Skeletal muscle tissue (tissue), 4 donors: ENCODE results near the gene RTKN2. TPM values are rescaled to one million over a fixed set of nuclear protein-coding genes. Genes with fewer than 3 reads are reported as not detected.

ENCODE experiments used
- H3K27ac ChIP-seq: one replicate; pipeline ENCODE4 v1.7.0; 2013; ENCODE audit warnings: mild to moderate bottlenecking, low read depth, low read length, inconsistent platforms
- H3K27me3 ChIP-seq, 3 donors: one replicate each; pipeline ENCODE4 v1.7.0; 2013; ENCODE audit warnings: low read length in 3 of 3; ENCODE audit not compliant: control insufficient read depth in 3 of 3, insufficient read depth in 3 of 3
- H3K36me3 ChIP-seq, 3 donors: one replicate each; pipeline ENCODE4 v1.7.0; 2013; ENCODE audit warnings: low read length in 3 of 3; ENCODE audit not compliant: control insufficient read depth in 3 of 3, insufficient read depth in 3 of 3
- H3K4me1 ChIP-seq, 3 donors: one replicate each; pipeline ENCODE4 v1.7.0; 2013; ENCODE audit warnings: low read length in 3 of 3, mild to moderate bottlenecking in 3 of 3; ENCODE audit not compliant: control insufficient read depth in 3 of 3, insufficient read depth in 3 of 3
- H3K4me3 ChIP-seq, 3 donors: one replicate each; pipeline ENCODE4 v1.7.0; 2013; ENCODE audit warnings: low read length in 3 of 3
- H3K9ac ChIP-seq, 3 donors: one replicate each; pipeline ENCODE4 v1.7.0; 2013; ENCODE audit warnings: low read length in 3 of 3, mild to moderate bottlenecking in 3 of 3, moderate library complexity in 2 of 3, low read depth in 1 of 3
- H3K9me3 ChIP-seq, 3 donors: one replicate each; pipeline ENCODE4 v1.7.0; 2013; ENCODE audit warnings: low read length in 3 of 3; ENCODE audit not compliant: control insufficient read depth in 3 of 3
- total RNA-seq: library from RNA; depleted of rRNA; stranded (reverse); fragments of >200 nt; gene quantifications from one replicate; pipeline ENCODE4 v1.2.3, GENCODE V29; 2014
- donor health status: Osteomylitis.

Gene RTKN2
- total RNA-seq, 1 donor from 2014 or later, result 2.1 TPM

GRCh38 chr10:62233356-62234076 lies 35.1 kb downstream of the RTKN2 start:
- H3K4me3 ChIP-seq, result no peak overlapping the region
- H3K9me3 ChIP-seq, result no peaks in the 10 kb centered on the region
- H3K27ac ChIP-seq, result no peak overlapping the region
- no peaks in the 10 kb centered on the region for H3K27me3 ChIP-seq
- no peaks in the 10 kb centered on the region for H3K4me1 ChIP-seq
- H3K9ac ChIP-seq, result no peak overlapping the region
- no peaks in the 10 kb centered on the region for H3K36me3 ChIP-seq

DNA sequence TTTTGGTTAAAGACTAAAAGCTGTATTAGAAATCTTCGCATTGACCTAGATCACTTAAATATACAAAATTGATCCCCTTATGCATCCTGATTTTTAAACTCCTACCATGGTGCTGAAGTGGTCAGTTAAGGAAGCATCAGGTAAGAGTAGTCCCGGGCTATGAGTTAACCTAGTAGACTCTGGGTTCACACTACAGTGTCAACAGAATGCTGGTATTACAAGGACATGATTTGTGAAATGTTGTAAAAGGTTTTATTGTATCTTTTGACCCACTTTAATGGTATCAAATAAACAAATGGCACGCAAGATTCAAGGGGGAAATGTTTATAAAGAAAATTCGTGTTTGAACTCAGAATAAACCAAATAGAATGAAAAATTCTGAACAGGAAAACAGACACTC lies 36.8 kb downstream of the RTKN2 start:
- H3K27ac ChIP-seq, result no peak overlapping the region
- no peaks in the 10 kb centered on the region for H3K4me1 ChIP-seq
- no peak overlapping the region for H3K9ac ChIP-seq

GRCh38 chr10:62231371-62231770 lies 37.3 kb downstream of the RTKN2 start:
- H3K27me3 ChIP-seq, result no peaks in the 10 kb centered on the region
- no peaks in the 10 kb centered on the region for H3K36me3 ChIP-seq
- no peaks in the 10 kb centered on the region for H3K9me3 ChIP-seq
- H3K9ac ChIP-seq, result no peak overlapping the region
- H3K27ac ChIP-seq, result no peak overlapping the region
- H3K4me1 ChIP-seq, result no peaks in the 10 kb centered on the region
- H3K4me3 ChIP-seq, result no peak overlapping the region

More for the DNA sequence above, 36.8 kb downstream of the RTKN2 start:
- Histone ChIP-seq H3K9me3 (no peaks in the 10 kb centered on the region), H3K36me3 (no peaks in the 10 kb centered on the region), H3K4me3 (no peak overlapping the region), H3K27me3 (no peaks in the 10 kb centered on the region)

DNA sequence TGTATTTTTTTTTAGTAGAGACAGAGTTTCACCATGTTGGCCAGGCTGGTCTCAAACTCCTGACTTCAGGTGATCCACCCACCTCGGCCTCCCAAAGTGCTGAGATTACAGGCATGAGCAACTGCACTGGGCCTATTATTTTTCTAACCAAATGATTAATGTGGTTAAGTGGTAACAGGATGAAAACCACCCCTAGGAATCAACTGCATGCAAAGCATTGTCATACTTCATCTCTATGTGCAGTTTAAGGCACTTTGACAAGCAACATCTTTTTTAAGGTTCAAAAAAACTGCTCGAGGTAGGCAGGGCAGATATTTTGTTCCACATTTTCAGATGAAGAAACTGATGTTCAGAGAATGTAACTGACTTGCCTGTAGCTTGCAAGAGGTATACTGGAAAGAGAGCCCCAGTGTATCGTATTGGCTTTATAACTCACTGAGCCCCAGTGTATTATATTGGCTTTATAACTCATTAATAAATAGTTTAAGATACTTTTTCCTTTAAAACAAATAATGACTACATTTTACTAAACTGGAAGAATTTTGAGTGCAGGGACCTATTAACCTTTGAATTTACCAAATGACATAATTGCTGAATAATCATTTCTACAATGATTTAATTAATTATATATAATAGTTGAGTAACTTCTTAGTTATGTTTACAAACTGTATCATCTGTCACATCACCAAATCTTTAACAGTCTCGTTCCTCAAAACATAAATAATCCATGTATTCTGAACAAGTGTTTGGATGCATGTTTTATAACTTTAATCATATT lies 38.1 kb downstream of the RTKN2 start:
- Histone ChIP-seq H3K36me3 (no peaks in the 10 kb centered on the region), H3K4me3 (no peak overlapping the region), H3K4me1 (no peaks in the 10 kb centered on the region), H3K27me3 (no peaks in the 10 kb centered on the region), H3K9me3 (no peaks in the 10 kb centered on the region), H3K27ac (no peak overlapping the region), H3K9ac (no peak overlapping the region)

DNA sequence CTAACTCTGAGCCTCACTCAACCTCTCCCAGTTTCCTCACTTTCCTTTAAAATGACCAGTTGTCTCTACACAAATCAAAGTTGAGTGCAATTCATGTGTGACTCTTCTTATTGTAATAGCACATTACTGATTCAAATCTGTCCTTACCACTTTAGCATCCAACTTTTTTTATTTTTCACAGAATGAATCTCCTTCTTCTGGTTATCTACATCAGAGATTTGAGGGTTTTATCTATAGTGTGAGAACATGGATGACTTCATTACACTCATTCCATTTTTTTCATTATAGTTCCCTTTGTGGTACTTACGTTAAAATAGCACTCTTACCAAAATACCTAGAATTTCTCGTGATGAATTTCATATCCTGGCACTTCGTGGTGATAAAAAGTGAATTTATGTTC lies 43.3 kb downstream of the RTKN2 start:
- Histone ChIP-seq H3K4me3 (no peak overlapping the region), H3K4me1 (no peaks in the 10 kb centered on the region), H3K27ac (no peak overlapping the region)

GRCh38 chr10:62224606-62225005 lies 44.0 kb downstream of the RTKN2 start:
- Histone ChIP-seq H3K36me3 (no peaks in the 10 kb centered on the region), H3K9ac (no peak overlapping the region), H3K27me3 (no peaks in the 10 kb centered on the region), H3K4me1 (no peaks in the 10 kb centered on the region), H3K27ac (no peak overlapping the region), H3K9me3 (no peaks in the 10 kb centered on the region), H3K4me3 (no peak overlapping the region)

More for the DNA sequence above, 43.3 kb downstream of the RTKN2 start:
- H3K9ac ChIP-seq, result no peak overlapping the region
- no peaks in the 10 kb centered on the region for H3K27me3 ChIP-seq
- H3K36me3 ChIP-seq, result no peaks in the 10 kb centered on the region
- H3K9me3 ChIP-seq, result no peaks in the 10 kb centered on the region

DNA sequence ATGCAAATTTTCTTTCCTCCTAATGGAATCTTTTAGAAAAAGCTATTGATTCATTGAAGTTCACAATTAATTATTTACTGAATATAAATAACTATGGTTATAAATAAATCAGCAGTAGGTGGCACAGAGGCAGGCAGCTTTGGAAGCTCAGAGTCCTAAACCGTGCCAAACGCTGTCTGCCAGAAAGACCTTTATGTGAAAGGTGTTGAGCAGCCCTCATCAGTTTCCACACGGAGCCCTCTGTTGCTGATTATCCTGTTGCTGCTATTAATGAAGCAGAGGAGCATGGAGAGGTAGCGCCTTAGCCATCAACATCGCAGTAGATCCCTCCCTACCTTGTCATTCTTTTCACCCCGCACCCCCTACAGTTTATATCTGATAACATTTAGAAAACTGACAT lies 51.0 kb downstream of the RTKN2 start:
- Histone ChIP-seq H3K27me3 (no peaks in the 10 kb centered on the region), H3K9me3 (no peaks in the 10 kb centered on the region), H3K4me1 (no peaks in the 10 kb centered on the region), H3K9ac (no peak overlapping the region), H3K27ac (no peak overlapping the region), H3K4me3 (no peak overlapping the region), H3K36me3 (no peaks in the 10 kb centered on the region)

- no peak overlapping the region for H3K27ac ChIP-seq
- H3K9me3 ChIP-seq, result no peaks in the 10 kb centered on the region
- no peaks in the 10 kb centered on the region for H3K36me3 ChIP-seq
- no peaks in the 10 kb centered on the region for H3K4me1 ChIP-seq
- no peaks in the 10 kb centered on the region for H3K27me3 ChIP-seq
- no peak overlapping the region for H3K4me3 ChIP-seq
- no peak overlapping the region for H3K9ac ChIP-seq
These were observed 54.2 kb downstream of the RTKN2 start for GRCh38 chr10:62214364-62214874.

DNA sequence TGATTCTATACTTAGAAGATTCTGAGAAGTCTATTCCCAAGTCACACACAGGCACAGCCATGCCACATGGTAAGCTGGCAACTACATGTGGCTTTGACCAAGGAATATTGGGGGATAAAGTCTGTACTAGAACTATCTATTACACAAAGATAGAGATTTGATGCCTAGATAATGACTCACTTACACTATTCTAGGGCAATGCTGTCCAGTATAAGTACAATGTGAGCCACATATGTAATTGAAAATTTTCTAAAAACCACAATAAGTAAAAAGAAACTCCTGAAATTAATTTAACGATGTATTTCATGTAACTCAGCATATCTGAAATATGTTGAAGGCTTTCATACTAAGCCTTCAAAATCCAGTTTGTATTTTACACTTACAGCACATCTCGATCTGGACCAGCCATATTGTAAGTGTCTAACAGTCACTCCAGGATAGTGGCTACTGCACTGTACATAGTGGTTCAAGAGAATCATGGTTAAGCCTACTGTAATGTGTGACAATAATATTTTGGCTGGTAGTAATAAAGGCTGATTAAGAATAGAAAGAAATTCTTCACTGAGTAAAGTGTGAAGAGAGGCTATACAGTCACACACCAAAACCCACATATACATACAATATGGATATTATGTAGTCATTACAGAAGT lies 62.8 kb downstream of the RTKN2 start:
- no peaks in the 10 kb centered on the region for H3K27me3 ChIP-seq
- H3K27ac ChIP-seq, result no peak overlapping the region
- H3K9ac ChIP-seq, result no peak overlapping the region
- no peak overlapping the region for H3K4me3 ChIP-seq
- no peaks in the 10 kb centered on the region for H3K36me3 ChIP-seq
- H3K4me1 ChIP-seq, result no peaks in the 10 kb centered on the region
- no peaks in the 10 kb centered on the region for H3K9me3 ChIP-seq

GRCh38 chr10:62199584-62199983 lies 69.1 kb downstream of the RTKN2 start:
- Histone ChIP-seq H3K36me3 (no peaks in the 10 kb centered on the region), H3K27me3 (no peaks in the 10 kb centered on the region), H3K9me3 (no peaks in the 10 kb centered on the region), H3K9ac (no peak overlapping the region), H3K4me3 (no peak overlapping the region), H3K27ac (no peak overlapping the region), H3K4me1 (no peaks in the 10 kb centered on the region)
